ENCODE measurements around the gene EFNB3. TPM values are rescaled to one million over a fixed set of nuclear protein-coding genes. Genes with fewer than 3 reads are reported as not detected.

EFNB3 gene, protein sequence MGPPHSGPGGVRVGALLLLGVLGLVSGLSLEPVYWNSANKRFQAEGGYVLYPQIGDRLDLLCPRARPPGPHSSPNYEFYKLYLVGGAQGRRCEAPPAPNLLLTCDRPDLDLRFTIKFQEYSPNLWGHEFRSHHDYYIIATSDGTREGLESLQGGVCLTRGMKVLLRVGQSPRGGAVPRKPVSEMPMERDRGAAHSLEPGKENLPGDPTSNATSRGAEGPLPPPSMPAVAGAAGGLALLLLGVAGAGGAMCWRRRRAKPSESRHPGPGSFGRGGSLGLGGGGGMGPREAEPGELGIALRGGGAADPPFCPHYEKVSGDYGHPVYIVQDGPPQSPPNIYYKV
- total RNA-seq, result 1.6 and 8.7 TPM in 2 replicates

DNA sequence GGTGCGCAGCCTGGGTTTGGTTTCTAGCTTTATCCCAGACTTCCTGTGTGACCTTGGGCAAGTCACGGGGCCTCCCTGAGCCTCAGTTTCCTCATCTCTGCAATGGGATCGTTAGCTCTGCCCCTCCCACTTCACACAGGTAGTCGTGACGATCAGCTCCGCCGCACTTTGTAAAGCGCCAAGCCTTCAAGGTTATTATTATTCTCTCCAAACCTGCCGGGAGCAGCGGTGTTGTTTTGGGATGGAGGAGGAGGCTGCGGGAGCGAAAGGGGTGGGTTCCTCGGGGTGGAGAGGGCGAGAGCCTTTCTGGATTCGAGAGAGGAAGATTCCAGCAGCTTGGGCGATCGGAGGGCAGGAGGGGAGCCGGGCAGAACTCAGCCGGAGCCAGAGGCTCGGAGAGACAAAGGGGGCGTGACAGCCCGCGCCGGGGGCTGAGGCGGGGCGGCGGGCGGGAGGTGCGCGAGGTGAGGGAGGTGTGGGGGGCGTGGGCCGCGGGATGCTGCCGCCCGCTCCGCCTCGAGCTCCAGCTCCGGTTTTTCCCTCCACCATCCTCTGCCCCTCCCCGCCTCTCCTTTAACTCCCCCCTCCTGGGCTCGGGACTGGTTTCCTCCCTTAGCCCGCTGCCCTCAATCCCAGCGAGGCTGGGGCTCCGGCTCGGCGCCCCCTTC lies at the start of gene EFNB3:
Gene EFNB3, plus strand, starts transcription at position 602 of the 668 bp plus-strand sequence. CDS start 397 bp downstream, outside the sequence.

DNA sequence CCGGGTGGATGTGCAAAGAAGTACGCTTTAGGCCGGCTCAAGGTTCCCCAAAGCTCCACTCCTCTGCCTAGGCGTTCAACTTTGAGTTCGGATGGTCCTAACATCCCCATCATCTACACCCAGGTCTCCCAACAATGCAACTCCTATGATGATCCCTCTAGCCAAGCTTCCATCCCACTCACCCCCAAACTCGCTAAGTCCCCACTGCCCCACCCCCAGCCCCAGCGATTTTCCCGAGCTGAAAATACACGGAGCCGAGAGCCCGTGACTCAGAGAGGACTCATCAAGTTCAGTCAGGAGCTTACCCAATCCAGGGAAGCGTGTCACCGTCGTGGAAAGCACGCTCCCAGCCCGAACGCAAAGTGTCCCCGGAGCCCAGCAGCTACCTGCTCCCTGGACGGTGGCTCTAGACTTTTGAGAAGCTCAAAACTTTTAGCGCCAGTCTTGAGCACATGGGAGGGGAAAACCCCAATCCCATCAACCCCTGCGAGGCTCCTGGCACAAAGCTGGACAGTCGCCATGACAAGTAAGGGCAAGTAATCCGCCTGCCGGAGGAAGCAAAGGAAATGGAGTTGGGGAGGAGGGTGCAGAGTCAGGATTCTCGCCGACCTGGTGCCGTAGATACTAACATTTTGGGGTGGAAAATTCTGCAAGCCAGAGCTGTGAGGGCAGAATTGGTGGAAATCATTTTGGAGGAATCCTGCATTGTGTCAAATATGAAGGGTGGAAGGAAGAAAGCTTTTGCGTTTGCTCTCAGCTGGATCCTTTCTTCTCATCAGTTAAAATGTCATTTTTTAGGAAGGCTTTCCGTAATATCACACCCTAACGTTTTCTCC lies 17.7 kb upstream of the EFNB3 start, which contains the start of gene TP53:
Gene TP53, minus strand, starts transcription at position 419 of the 836 bp plus-strand sequence. CDS start 10,896 bp downstream, outside the sequence.

DNA sequence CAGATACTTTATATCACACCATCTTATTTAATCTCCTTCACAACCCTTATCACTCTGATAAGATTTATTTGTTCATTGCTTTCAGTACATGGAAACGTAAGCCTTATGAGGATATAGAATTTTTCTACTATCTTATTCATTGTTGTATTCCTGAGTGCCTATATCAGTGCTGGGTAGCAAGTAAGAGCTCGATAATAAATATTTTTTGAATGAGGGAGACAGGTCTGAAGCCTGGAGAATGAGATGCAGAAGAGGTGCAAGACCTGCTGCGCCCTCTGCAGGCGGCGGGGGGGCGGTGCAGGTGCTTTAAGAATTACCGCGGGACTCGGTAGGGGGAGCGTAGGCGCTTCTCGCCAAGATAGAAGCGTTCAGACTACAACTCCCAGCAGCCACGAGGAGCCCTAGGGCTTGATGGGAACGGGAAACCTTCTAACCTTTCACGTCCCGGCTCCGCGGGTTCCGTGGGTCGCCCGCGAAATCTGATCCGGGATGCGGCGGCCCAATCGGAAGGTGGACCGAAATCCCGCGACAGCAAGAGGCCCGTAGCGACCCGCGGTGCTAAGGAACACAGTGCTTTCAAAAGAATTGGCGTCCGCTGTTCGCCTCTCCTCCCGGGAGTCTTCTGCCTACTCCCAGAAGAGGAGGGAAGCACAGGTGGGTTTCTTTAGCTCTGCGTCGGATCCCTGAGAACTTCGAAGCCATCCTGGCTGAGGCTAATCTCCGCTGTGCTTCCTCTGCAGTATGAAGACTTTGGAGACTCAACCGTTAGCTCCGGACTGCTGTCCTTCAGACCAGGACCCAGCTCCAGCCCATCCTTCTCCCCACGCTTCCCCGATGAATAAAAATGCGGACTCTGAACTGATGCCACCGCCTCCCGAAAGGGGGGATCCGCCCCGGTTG lies 16.8 kb upstream of the EFNB3 start, which contains the start of gene WRAP53:
Gene WRAP53, plus strand, starts transcription at position 570 of the 900 bp plus-strand sequence. Its CDS starts 172 bp downstream, at position 742.

DNA sequence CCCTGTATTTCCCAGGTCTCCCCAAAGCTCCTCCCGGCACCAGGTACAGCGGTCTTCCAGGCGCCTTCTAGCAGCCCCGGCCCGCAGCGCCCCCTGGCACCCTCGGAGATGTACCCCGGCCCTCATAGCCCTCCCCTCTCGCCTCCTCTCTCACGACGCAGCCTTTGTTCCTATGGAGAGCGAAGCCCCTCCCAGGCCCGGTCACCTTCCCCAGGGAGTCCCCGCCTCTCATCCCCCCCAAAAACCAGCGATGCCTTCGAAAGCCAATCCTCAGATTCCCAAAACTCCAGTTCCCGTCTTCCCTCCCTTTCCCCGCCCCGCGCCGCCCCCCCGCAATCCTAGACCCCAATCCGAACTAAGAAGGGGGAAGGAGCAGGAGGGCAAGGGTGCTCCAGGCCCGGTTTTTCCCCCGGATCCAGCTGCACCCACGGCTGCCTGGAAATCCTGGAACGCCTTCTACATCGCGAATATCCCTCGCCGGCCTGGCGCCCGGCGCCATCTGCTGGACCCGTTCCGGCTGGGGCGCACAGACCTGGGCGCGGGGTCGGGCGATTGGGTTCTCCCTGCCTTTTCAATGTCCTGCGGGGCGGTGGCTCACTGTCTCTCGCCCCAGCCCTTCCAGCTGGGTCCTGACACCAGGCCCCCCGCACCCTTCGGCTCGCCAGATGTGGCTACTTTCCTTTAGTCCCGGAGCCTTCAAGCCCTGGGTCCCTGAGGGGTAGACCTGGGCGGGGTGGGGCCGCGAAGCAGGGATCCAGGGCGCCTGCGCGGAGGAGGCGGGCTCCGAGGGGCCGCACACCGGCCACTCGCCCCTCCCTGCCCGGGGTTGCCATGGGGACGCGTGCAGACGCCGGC lies 12.1 kb downstream of the EFNB3 start, which contains the start of gene DNAH2:
Gene DNAH2, plus strand, starts transcription at position 844 of the 855 bp plus-strand sequence. CDS start 1,991 bp downstream, outside the sequence.

Other genes with a start within 250 kb of the EFNB3 start
- 24.3 and 39.0 TPM in 2 replicates for gene ZBTB4, start 225.6 kb upstream of the EFNB3 start, total RNA-seq
- not detected in 2 replicates for gene SLC35G6, start 223.8 kb upstream of the EFNB3 start, total RNA-seq
- gene POLR2A, start 220.8 kb upstream of the EFNB3 start, total RNA-seq, result 55.6 and 62.1 TPM in 2 replicates
- gene TNFSF12, start 156.1 kb upstream of the EFNB3 start, total RNA-seq, result 16.0 and 20.4 TPM in 2 replicates
- 4.1 and 4.9 TPM in 2 replicates for gene TNFSF13, start 146.5 kb upstream of the EFNB3 start, total RNA-seq
- 62.5 and 73.4 TPM in 2 replicates for gene SENP3, start 143.3 kb upstream of the EFNB3 start, total RNA-seq
- 37.4 and 40.5 TPM in 2 replicates for gene CD68, start 125.6 kb upstream of the EFNB3 start, total RNA-seq
- gene MPDU1, start 121.3 kb upstream of the EFNB3 start, total RNA-seq, result 202 and 249 TPM in 2 replicates
- 0.52 and 2.8 TPM in 2 replicates for gene SOX15, start 115.1 kb upstream of the EFNB3 start, total RNA-seq
- 24.8 and 37.5 TPM in 2 replicates for gene FXR2, start 90.3 kb upstream of the EFNB3 start, total RNA-seq
- 26.6 and 100 TPM in 2 replicates for gene SAT2, start 77.4 kb upstream of the EFNB3 start, total RNA-seq
- 0.26 and 1.4 TPM in 2 replicates for gene SHBG, start 75.1 kb upstream of the EFNB3 start, total RNA-seq
- gene ATP1B2, start 54.3 kb upstream of the EFNB3 start, total RNA-seq, result 1.0 TPM in 1 of 2 replicates, not detected in the other
- gene TP53, start 17.7 kb upstream of the EFNB3 start, total RNA-seq, result 55.3 and 73.2 TPM in 2 replicates
- 6.7 and 14.0 TPM in 2 replicates for gene WRAP53, start 16.7 kb upstream of the EFNB3 start, total RNA-seq
- gene DNAH2, start 12.5 kb downstream of the EFNB3 start, total RNA-seq, result under 0.01 and 0.16 TPM in 2 replicates
- 3.6 and 12.4 TPM in 2 replicates for gene KDM6B, start 129.0 kb downstream of the EFNB3 start, total RNA-seq
- gene TMEM88, start 149.9 kb downstream of the EFNB3 start, total RNA-seq, result 1.9 and 3.3 TPM in 2 replicates
- gene NAA38, start 152.4 kb downstream of the EFNB3 start, total RNA-seq, result 41.8 and 83.4 TPM in 2 replicates
- 2.8 and 6.5 TPM in 2 replicates for gene CYB5D1, start 152.8 kb downstream of the EFNB3 start, total RNA-seq
- 63.2 and 81.6 TPM in 2 replicates for gene CHD3, start 183.6 kb downstream of the EFNB3 start, total RNA-seq
- gene RNF227, start 211.1 kb downstream of the EFNB3 start, total RNA-seq, result 2.4 and 4.5 TPM in 2 replicates
- gene KCNAB3, start 224.7 kb downstream of the EFNB3 start, total RNA-seq, result 0.78 and 2.2 TPM in 2 replicates
- gene TRAPPC1, start 226.7 kb downstream of the EFNB3 start, total RNA-seq, result 51.3 and 66.3 TPM in 2 replicates
- gene CNTROB, start 227.0 kb downstream of the EFNB3 start, total RNA-seq, result 14.1 and 15.3 TPM in 2 replicates